Activated CD8-positive, alpha-beta memory T cell treated with anti-CD3 and anti-CD28 coated beads, Interleukin-2, amount 10 ng/mL, durations not matched to agents 7 days and 5 days (primary cell): ENCODE results near the gene SEPTIN1. TPM values are rescaled to one million over a fixed set of nuclear protein-coding genes. Genes with fewer than 3 reads are reported as not detected.

Source experiments
- ATAC-seq: fragments of 150-1000 bp; cut with Tn5 transposase; one replicate; pipeline ENCODE4 v1.10.0; 2021; ENCODE audit warnings: moderate library complexity
- CTCF ChIA-PET: fragments of 350-600 bp; sonication (Branson Sonifier 250); formaldehyde crosslinking; loops from one replicate; lab custom pipeline; 2021; ENCODE audit warnings: antibody characterized with exemption; lab: Charles Lee
- DNase-seq: peaks from one replicate; pipeline ENCODE4 v3.0.0-alpha.2; 2020
- H3K27ac Mint-ChIP-seq: one replicate; pipeline ENCODE4 v1.8.0; 2021; ENCODE audit warnings: mild to moderate bottlenecking, mixed read lengths
- H3K27me3 Mint-ChIP-seq: one replicate; pipeline ENCODE4 v1.8.0; 2021; ENCODE audit warnings: mixed read lengths
- H3K36me3 Mint-ChIP-seq: one replicate; pipeline ENCODE4 v1.8.0; 2021; ENCODE audit warnings: mild to moderate bottlenecking, mixed read lengths
- H3K4me1 Mint-ChIP-seq: one replicate; pipeline ENCODE4 v1.8.0; 2021; ENCODE audit warnings: mixed read lengths
- H3K4me3 Mint-ChIP-seq: one replicate; pipeline ENCODE4 v1.8.0; 2021; ENCODE audit warnings: mild to moderate bottlenecking, moderate library complexity, mixed read lengths
- H3K9me3 Mint-ChIP-seq: one replicate; pipeline ENCODE4 v1.8.0; 2022; ENCODE audit warnings: low read depth, mixed read lengths
- total RNA-seq, 2 experiments: library from RNA; stranded (reverse); gene quantifications; one replicate each; pipeline ENCODE4 v1.2.3, GENCODE V29; 2021

SEPTIN1 gene
- total RNA-seq, 2 experiments from 2014 or later: 259 to 278 TPM

DNA sequence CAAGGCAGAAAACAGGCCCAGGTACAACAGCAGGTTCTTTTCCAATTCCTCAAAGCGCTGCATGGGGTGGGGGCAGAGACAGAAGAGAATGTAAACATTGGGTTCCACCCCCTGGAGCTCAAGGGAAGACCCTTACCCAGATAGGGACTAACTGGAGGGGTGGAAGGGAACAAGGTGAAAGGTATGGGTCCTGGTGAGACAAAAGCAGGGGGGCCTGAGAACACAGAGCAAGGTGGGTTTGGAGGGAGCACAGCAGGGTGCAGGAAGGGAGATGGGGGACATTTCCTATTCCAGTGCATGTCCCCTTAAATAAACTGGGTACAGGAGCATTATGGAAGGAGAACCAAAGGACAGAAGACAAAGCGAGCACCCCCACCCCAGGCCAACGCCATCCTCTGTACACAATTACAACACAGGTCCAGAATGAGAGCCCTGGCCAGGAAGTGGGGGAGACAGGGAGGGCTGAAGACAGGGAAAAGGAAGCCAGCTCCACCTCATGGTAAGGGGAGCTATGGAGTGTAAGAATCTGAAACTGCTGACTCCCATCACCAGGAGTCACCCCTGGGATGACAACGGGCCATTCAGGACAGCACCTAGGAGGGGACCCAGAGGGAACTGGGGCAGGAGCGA is 25.2 kb downstream of the SEPTIN1 start:
- peaks cover 46% of the 10 kb centered on the region for H3K4me1 Mint-ChIP-seq
- no peak for ATAC-seq
- H3K27me3 Mint-ChIP-seq: no peaks in the 10 kb centered on the region
- no peaks in the 10 kb centered on the region for H3K9me3 Mint-ChIP-seq
- H3K4me3 Mint-ChIP-seq: no peak overlapping the region
- H3K27ac Mint-ChIP-seq: peak overlapping the region; percentile 33
- peaks cover 25% of the 10 kb centered on the region for H3K36me3 Mint-ChIP-seq
- peak; percentile 40 for DNase-seq
- CTCF ChIA-PET: interaction anchor here (1.4 to 1.5 kb wide), 2 partner anchors 12 to 61 kb away, joined by 3 to 4 read pairs; no protein-coding TSS in a partner anchor

DNA sequence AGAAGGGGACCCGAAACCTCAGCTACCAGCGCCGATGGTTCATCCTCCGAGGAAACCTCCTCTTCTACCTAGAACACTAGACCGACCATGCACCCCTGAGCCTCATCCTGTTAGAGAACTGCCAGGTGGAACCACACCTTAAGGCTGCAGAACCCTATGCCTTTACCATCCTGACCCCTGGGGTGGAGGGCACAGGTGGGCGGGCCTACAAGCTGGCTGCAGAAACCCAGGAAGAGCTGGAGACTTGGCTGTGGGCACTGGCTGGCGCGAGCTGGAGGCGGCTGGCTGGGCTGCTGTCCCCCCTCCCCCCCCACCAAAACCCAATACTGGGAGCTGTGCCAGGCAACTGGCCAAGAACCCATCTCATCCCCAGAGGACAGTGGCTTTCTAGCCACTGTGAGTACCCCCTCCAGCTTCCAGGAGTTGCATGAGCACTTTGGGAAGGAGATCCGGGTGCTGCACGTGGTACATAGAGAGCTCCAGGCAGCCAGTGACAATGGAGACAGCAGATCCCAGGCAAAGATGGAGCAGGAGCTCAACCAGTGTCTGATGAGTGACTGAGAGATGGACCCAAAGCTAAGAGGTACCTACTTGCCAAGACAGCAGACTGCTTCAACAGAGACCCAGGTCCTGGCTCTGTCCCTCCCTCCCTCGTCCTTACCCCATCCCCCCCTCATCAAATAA is 25.8 kb downstream of the SEPTIN1 start:
- ATAC-seq (no peak), DNase-seq (peak; percentile 54)
- peak overlapping the region; percentile 88 for H3K27ac Mint-ChIP-seq
- H3K4me3 Mint-ChIP-seq: peak overlapping the region; percentile 93
- H3K9me3 Mint-ChIP-seq: no peaks in the 10 kb centered on the region
- peaks cover 50% of the 10 kb centered on the region for H3K4me1 Mint-ChIP-seq
- peaks cover 26% of the 10 kb centered on the region for H3K36me3 Mint-ChIP-seq
- H3K27me3 Mint-ChIP-seq: no peaks in the 10 kb centered on the region
- CTCF ChIA-PET: interaction anchor here (0.7 to 1.5 kb wide), 4 partner anchors 12 to 61 kb away, joined by 3 to 5 read pairs (median 4); no protein-coding TSS in a partner anchor

DNA sequence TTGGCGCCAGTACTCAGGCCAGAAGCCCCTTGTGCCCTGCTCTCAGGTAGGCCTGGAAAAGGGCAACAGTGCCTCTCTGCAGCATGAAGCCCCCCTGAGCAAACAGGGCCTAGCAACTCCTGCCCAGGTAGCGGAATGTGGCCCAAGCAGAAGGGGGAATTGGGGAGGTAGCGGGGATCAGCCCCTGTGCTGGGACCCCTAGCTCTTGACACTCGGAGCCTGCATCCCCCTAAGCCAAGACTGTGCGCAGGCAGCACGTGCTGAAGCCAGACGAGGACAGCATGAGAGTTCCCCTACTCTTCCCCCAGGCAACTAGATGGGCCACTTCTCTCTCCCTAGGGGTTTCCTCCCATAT is 26.4 kb downstream of the SEPTIN1 start:
- Mint-ChIP-seq H3K4me3 (peak overlapping the region; percentile 93), H3K27me3 (no peaks in the 10 kb centered on the region), H3K36me3 (peaks cover 27% of the 10 kb centered on the region), H3K4me1 (peaks cover 56% of the 10 kb centered on the region), H3K27ac (peak overlapping the region; percentile 88), H3K9me3 (no peaks in the 10 kb centered on the region)
- CTCF ChIA-PET: interaction anchor here (0.7 to 1.5 kb wide), 4 partner anchors 10 to 62 kb away, joined by 3 to 5 read pairs (median 4); no protein-coding TSS in a partner anchor
- DNase-seq: no peak
- no peak for ATAC-seq

DNA sequence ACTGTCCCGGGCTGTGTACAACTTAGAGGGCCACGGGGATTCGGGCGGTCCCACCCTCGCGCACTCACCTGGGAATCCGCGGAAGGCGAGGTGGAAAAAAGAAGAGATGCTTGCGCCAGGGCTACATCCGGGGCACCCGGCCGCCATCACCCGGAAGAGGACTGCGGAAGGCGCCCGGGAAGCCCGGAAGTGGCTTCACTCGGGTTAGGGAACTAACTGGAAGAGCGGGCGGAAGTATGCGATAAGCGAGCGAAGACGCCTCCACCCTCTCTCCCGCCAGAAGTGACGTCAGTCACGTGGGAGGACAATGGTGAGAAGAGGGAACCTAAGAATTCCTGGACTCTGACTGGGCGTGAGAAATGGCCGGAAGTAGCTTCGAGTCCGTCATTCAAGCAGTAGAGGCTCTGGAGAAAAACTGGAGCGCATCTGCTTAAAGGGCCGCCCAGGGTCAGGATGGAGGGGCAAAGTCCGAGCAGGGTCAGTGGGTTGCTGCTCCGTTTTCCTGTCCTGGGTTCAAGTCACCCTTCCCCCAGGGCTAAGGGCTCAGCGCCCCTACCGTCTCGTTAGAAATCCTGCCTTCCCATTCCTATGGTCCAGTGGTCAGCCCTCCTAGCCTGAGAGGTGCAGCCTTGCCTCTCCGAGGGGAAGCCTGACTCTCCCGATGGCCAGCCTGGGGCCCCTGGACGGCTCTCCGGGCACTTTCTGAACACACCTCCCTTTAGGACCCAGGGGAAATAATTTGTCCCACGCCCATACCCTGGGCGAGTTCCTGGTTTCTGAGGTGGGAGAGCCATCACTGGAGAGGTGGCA is 27.0 kb downstream of the SEPTIN1 start, which contains the start of gene CD2BP2:
Gene CD2BP2 (minus strand): TSS at position 165 of the 810 bp plus-strand sequence. CDS start 627 bp downstream, outside the sequence.
- Mint-ChIP-seq H3K36me3 (peaks cover 30% of the 10 kb centered on the region), H3K27me3 (no peaks in the 10 kb centered on the region), H3K4me3 (peak within 1 kb of the TSS; percentile 93), H3K4me1 (peaks cover 60% of the 10 kb centered on the region), H3K9me3 (no peaks in the 10 kb centered on the region), H3K27ac (peak within 1 kb of the TSS; percentile 88)
- CTCF ChIA-PET: interaction anchor here (0.9 to 1.9 kb wide), 5 partner anchors 10 to 63 kb away, joined by 3 to 8 read pairs (median 3); partner anchors contain the start of gene TBC1D10B
- DNase-seq: peak; percentile 93
- peak; percentile 81 for ATAC-seq

DNA sequence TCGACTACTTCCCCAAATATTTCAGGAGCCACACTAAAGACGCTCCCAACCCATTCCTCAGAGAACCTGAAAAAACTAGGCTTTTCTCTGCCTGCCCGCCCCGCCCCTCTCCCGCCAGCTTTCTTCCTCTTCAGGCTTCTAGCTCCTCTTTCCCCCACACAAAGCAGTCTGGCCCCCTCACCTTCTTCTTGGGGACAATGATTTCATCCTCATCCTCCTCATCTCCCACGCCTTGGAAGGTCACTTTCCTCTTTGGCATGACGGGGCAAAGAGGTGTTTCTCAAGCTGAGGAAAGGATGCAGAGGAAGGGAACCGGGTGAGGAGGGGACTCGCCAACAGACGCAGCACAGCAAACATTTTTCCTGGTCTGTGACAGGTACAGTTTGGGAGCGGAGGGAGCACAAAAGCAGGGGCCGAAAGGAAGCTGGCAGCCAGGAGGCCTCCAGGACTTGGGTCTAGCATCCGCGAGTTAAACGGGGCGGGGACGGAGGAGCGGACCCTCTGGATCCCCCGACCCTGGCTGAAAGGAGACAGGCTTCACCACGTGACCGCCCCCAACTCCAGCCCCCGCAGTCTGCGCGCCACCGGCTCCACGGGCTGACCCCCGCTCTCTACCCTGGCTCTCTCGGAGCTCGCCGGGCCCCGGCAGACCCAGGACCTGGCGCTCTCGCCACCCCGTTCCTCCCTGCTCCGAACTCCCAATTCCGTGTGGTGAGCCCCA is 27.8 kb downstream of the SEPTIN1 start:
- H3K27ac Mint-ChIP-seq: peak overlapping the region; percentile 88
- CTCF ChIA-PET: interaction anchor here (0.7 to 1.9 kb wide), 10 partner anchors 9 to 262 kb away, joined by 3 to 8 read pairs (median 4); partner anchors contain the start of genes CORO1A and TBC1D10B
- no peaks in the 10 kb centered on the region for H3K9me3 Mint-ChIP-seq
- H3K4me1 Mint-ChIP-seq: peaks cover 66% of the 10 kb centered on the region
- ATAC-seq: peak; percentile 41
- peak overlapping the region; percentile 93 for H3K4me3 Mint-ChIP-seq
- peaks cover 30% of the 10 kb centered on the region for H3K36me3 Mint-ChIP-seq
- H3K27me3 Mint-ChIP-seq: no peaks in the 10 kb centered on the region
- DNase-seq: no peak

DNA sequence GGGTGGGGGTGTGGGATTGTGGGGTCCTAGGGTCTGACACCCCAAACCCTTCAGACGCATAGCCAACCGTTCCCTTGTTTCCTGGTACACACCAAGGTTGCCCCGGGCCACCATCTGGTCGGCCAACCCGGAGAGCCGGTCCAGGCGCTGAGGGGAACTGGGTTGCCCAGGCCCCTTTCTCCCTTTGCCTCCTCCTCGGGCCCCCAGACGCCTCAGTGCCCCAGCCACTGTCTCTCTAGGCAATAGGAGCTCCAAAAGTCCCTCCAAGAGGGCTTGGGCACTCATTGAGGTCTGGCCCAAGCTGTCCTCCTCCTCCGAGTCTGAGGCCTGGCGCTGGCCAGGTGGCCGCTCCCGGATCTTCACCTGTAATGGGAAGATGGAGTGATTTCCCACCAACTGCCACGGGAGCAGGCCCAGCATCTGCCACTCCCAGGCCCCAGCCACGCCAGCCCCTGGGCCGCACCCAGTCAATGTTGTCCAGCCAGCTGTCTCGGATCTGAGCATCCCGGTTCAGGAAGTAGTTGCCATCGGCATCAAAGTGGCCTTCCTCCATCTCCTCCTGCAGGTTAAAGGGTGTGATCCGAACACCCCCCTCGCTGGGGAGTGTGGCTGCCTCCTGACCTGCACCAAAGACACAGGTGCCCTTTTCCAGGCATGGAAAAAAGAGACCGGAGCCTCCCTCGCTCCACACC is 28.8 kb downstream of the SEPTIN1 start:
- Mint-ChIP-seq H3K9me3 (no peaks in the 10 kb centered on the region), H3K4me3 (peak overlapping the region; percentile 93), H3K36me3 (peaks cover 32% of the 10 kb centered on the region), H3K4me1 (peaks cover 73% of the 10 kb centered on the region), H3K27ac (no peak overlapping the region), H3K27me3 (no peaks in the 10 kb centered on the region)
- no peak for ATAC-seq
- CTCF ChIA-PET: interaction anchor here (0.7 to 1.9 kb wide), 9 partner anchors 10 to 261 kb away, joined by 3 to 8 read pairs (median 4); partner anchors contain the start of genes CORO1A and TBC1D10B
- DNase-seq: no peak

DNA sequence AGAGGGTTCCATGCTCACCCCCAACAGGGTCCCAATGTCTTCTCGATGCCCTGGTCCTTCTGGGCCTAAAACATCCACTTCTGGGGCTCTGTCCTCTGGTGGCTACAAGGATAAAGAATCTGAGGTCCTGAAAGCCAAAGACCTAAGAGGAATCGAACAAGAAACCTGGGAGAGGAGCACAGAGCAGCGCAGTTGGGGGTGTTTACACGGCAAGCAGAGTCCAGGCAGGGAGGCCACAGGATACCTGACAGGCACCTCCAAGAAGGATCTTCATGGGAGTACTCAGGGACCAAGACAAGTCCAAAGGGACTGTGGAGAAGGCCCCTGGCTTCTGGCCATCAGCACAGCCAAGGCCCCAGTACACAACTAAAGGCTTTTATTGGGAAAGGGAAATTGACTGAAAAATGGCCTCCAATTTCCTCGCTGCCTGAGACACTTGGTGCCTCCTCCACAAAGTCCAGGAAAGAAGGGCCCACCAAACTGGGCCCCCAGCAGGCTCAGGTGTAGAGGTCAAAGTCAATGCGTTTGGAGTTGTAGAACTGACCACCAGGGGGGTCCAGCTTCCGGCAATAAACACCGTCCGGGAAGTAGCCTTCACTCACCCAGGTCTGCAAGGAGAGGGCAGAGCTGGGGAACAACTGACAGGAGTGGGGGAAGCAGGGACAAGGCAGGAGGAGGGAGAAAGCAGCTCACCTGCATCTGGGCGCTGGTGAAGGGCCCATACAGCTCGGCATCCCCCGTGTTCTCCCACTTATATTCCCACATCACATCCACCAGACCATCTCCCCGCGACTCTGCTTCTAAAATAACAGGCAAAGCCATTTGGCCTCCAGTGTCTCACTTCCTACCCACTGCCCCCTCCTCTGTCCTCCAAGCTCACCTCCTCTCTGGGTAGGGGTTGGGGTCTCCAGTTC is 29.6 kb downstream of the SEPTIN1 start:
- no peak for DNase-seq
- Mint-ChIP-seq H3K27me3 (no peaks in the 10 kb centered on the region), H3K27ac (no peak overlapping the region), H3K4me3 (peak overlapping the region; percentile 13), H3K4me1 (peaks cover 73% of the 10 kb centered on the region), H3K36me3 (peaks cover 29% of the 10 kb centered on the region), H3K9me3 (no peaks in the 10 kb centered on the region)
- CTCF ChIA-PET: interaction anchor here (1.7 kb wide), 1 partner anchor 11 kb away, joined by 3 read pairs; no protein-coding TSS in a partner anchor
- ATAC-seq: no peak

DNA sequence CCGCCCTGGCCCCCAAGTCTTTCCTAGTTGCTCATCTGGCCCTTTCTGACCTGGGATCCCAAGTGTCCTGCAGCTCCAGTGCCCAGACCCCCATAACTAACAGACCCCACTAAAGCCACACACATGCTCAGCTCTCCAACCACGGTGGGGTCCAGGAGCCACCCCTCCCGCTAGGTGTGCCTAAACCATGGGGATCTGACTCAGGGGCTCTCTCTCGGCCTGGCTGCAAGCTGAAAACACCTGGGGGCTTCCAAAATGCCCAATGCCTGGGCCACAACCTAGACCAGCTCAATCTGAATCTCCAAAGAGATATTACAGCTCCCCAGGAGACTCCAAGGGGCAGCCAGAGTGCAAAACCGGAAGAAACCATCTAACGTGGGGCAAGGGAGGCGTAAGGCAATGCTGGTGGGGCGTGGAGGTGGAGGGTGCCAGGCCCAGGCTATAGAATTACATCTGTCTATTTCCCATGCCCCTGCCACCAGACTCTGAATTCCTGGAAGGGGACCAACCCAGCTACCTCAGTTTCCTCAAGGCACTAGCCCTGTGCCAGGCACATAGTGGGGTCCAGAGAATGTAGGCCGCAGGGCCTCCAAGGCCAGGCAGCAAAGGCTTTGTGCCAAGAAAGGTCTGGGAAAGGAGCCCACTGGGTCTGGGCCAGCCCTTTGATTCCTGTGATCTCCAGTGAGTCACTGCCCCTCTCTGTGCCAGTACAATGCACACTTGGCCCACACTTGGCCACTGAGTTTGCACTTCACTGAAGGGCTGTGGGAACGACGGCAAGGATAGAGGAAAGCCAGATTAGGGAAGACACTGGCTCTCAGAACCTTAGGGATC is 30.6 kb downstream of the SEPTIN1 start:
- no peak overlapping the region for H3K4me3 Mint-ChIP-seq

DNA sequence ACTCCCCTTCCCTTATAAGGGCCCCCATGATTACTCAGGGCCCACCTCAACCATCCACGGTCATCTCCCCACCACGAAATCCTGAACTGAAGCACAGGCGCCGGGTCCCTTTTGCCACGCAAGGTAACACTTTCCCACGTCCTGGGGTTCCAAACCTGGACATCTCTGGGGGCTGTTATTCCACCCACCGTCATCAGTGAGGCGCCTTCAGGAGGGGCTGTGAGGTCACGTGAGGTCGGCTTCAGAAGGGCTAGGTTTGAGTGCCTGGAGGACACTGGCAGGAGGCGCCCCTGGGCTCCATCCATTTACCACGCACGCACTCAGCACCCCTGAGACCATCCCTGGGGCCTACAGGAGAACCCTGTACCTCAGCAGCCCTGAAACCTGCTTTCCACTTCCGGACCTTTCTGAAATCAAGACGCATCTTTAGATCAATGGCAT is 31.3 kb downstream of the SEPTIN1 start:
- Mint-ChIP-seq H3K27me3 (no peaks in the 10 kb centered on the region), H3K9me3 (no peaks in the 10 kb centered on the region), H3K4me1 (peaks cover 59% of the 10 kb centered on the region), H3K4me3 (no peak overlapping the region), H3K27ac (peak overlapping the region; percentile 81), H3K36me3 (peaks cover 23% of the 10 kb centered on the region)
- CTCF ChIA-PET: interaction anchor here (1.0 to 1.2 kb wide), 3 partner anchors 13 to 59 kb away, joined by 3 read pairs; partner anchors contain the start of gene TBC1D10B
- no peak for DNase-seq
- ATAC-seq: no peak

More for the DNA sequence above, 30.6 kb downstream of the SEPTIN1 start:
- H3K4me1 Mint-ChIP-seq: peaks cover 66% of the 10 kb centered on the region
- ATAC-seq: no peak
- peaks cover 23% of the 10 kb centered on the region for H3K36me3 Mint-ChIP-seq
- no peak for DNase-seq
- no peaks in the 10 kb centered on the region for H3K9me3 Mint-ChIP-seq
- no peaks in the 10 kb centered on the region for H3K27me3 Mint-ChIP-seq
- peak overlapping the region; percentile 81 for H3K27ac Mint-ChIP-seq
- CTCF ChIA-PET: interaction anchor here (1.0 to 1.2 kb wide), 3 partner anchors 13 to 58 kb away, joined by 3 read pairs; partner anchors contain the start of gene TBC1D10B

DNA sequence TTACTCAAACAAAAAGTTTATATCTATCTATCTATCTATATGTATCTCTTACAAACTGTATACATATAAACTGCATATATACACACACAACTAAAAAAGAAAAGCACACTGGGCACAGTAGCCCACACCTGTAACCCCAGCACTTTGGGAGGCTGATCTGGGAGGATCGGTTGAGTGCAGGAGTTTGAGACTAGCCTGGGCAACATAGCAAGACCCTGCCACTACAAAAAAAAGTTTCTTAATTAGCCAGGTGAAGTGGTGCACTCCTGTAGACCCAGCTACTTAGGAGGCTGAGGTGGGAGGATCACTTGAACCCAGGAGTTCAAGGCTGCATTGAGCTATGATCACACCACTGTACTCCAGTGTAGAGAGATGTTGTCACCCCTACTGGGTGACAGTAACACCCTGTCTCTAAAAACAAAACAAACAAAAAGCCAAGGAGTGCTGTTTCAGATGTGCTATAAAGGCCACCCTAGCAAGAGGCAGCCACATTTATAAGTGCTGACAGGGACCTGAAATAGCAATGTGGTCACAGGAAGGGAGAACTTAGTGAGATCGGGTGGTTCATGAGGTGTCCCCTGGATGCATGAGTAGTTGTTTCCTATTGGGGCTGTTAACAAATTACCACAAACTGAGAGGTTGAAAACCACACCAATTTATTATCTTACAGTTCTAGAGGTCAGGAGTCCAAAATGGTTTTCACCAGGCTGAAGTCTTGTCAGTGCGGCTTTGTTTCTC is 32.1 kb downstream of the SEPTIN1 start:
- Mint-ChIP-seq H3K4me3 (no peak overlapping the region), H3K27ac (peak overlapping the region; percentile 81), H3K9me3 (no peaks in the 10 kb centered on the region), H3K36me3 (peaks cover 23% of the 10 kb centered on the region), H3K4me1 (peaks cover 53% of the 10 kb centered on the region), H3K27me3 (no peaks in the 10 kb centered on the region)
- DNase-seq (peak; percentile 79), ATAC-seq (peak; percentile 48)
- CTCF ChIA-PET: interaction anchor here (1.2 kb wide), 1 partner anchor 14 kb away, joined by 3 read pairs; no protein-coding TSS in a partner anchor
